CD4-positive, alpha-beta T cell treated with Interleukin-4 for 4 hours (primary cell): ENCODE data around the gene FLACC1.
"Not testable (repeated sequence)": the region's sequence is repeated elsewhere in the genome, so short reads cannot be mapped to it uniquely, and the experiment has no call there.

Experiments used
- DNase-seq: peaks from one replicate; pipeline ENCODE4 v3.0.0-alpha.2; 2020

FLACC1 gene

DNA sequence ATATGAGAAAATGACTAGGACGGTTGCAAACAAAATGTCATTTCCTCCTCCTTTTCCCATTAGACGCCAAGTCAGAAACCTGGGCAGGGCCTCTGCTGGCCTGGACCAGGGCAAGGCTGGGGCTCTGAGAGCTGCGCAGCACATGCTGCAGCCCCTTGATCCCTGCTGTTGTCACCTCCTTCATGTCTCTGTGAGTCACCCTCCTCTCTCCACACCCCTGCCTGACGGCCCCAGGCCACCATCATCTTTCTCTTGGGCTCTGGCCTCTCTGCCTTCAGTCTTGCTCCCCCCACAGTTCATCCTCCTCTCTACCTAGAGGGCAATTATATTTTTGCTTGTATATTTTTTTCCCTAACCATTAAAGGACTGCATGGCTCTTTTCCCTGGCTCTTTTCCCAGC is 10.0 kb downstream of the FLACC1 start:
- DNase-seq: no peak

DNA sequence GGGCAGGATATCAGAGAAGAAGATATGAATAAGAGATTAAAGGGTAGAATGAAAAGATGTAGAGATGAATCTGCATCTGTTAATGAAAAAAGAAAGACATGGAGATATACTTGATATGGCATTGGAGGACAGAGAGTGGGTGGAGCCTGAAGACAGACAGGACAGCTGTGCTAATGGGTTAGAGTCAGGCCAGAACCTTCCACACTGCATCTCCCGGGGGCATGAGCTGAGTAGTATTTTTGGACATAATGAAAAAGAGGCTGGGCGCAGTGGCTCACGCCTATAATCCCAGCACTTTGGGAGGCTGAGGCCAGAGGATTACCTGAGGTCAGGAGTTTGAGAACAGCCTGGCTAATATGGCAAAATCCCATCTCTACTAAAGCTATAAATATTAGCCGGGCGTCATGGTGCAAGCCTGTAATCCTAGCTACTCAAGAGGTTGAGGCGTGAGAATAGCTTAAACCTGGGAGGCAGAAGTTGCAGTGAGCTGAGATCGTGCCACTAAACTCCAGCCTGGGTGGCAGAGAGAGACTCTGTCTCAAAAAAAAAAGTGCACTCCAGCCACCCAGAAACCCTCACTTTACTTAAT is 11.4 kb downstream of the FLACC1 start:
- no peak for DNase-seq

DNA sequence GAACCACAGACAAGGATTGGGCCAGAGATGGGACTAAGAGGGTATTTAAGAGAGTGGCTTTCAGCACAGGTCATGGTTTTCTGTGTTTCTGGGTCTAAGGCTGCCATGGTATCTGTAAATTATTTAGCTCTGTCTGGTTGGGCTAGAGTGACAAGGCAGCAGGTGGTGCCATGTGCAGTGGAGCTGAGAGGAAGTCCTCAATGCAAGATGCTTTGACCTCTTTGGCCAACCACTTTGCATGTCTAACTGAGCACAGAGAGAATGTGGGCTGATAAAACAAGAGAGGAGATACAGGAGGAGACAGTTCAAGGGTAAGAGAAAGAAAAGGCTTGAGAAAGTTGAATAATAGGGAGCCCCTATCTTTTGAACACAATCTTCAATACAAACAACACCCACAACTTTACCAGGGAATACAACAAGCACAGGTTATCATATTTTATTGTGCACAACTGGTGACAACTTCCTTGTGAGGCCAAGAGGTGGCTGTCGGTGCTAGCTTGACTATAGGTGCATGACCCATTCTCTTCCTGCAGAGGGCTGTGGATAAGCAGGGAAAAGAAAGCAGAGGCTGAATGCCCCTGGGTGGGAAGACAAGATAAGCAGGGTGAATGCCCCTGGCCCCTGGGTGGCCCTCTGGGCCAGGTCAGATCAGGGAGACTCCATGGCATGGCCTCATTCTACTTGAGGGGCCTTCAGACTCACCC is 12.3 kb downstream of the FLACC1 start:
- DNase-seq: no peak

DNA sequence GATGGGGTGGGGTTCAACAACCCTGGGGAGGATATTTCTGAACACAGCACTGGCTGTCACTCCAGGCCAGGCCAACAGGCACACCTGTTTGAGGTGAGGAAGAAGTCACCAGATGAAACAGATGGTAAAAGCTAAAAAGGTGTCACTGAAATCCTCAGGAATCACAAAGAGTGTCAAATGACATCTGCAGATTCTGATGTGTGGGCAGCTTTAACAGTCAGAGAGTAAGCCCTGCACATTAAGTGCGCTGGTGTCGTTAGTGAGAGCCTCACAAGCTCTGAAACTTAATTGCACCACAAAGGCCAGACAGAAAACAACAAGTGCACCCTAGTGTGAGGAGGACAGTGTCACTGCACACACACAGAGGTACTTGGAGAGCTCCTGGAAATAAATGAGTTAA is 13.6 kb downstream of the FLACC1 start:
- DNase-seq: no peak

DNA sequence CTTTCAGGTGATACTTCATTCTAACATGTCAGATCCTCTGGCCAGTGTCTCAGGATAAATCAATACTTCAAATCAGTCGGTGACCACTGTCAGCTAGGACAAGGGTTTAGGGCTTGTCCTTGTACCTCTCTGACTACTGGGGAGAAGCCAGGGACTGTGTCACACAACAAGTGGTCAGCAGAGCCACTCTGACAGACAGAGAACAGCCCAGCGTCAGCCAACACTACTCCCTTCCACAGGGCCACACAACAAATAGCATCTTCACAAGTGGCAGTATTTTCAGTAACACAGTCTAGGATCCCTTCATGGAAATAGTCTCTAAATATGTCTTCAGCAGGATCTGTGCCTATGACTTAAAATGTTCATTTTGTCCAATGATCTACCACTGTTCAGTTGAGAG is 14.2 kb downstream of the FLACC1 start:
- DNase-seq: no peak

DNA sequence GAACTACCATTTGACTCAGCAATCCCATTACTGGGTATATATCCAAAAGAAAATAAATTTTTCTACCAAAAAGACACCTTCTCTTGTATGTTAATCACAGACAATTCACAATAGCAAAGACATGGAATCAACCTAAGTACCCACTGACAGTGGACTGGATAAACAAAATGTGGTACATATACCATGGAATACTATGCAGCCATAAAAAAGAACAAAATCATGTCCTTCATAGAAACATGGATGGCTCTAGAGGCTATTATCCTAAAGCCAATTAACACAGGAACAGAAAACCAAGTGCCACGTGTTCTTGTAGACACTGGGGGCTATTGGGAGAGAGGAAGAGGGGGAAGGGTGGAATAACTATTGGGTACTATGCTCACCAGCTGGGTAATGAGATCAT is 27.7 kb downstream of the FLACC1 start:
- no peak for DNase-seq

DNA sequence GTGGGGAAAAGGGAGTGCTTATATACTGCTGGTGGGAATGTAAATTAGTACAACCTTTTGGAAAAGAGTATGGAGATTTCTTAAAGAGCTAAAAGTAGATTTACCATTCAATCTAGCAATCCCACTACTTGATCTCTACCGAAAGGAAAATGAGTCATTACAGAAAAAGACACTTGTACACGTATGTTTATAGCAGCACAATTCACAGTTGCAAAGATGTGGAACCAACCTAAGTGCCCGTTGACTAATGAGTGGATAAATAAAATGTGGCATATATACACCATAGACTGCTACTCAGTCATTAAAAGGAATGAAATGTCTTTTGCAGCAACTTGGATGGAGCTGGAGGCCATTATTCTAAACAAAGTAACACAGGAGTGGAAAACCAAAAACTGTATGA is 29.5 kb downstream of the FLACC1 start:
- DNase-seq: no peak

DNA sequence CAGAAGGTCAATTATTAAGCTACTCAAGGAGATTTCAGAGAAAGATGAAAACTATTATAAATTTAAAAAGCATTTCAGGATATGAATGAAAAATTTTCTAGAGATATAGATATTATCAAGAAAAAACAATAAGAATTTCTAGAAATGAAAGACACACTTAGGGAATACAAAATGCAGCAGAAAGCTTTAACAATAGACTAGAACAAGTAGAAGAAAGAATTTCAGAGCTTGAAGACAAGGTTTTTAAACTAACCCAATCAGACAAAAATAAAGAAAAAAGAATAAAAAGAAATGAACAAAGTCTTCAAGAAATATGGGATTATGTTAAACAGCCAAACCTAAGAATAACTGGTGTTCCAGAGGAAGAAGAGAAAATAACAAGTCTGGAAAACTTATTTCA is 34.4 kb downstream of the FLACC1 start:
- no peak for DNase-seq

DNA sequence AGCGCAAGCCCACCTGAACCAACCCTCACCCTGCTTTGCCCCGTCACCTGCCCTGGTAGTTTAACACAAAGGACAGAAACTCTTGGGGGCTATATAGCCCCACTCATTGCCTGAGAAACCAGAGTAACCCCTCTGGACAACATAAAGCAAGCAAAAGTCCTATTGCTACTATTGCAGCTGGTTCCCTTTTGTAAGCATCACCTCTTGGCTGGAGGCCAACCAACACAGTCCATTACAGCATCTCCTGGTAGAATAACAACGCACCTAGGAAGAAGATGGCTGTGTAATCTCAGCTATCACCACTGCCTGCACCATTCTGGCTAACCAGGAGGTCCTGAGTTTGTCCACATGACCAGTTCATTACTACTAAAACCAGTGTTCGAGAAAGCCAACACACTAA is 36.4 kb downstream of the FLACC1 start:
- no peak for DNase-seq

DNA sequence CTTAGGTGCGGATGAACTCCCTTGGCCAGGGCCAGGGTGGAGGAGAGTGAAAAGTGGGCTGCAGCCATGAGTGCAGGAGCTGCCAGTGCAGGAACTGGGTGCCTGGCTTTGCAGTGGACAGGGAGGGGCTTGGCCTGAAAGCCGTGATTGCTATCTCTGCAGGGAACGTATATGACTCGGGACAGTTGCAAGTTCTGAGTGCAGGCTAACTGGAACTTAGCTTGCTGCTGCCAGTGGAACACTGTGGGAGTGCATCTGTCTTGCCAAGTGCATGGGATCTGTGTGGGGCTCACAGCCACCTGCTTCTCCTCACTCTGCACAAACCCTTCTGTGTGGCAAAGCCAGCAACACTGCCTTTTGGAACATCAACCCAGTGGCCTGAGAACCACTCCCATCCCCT is 36.9 kb downstream of the FLACC1 start:
- DNase-seq: no peak

DNA sequence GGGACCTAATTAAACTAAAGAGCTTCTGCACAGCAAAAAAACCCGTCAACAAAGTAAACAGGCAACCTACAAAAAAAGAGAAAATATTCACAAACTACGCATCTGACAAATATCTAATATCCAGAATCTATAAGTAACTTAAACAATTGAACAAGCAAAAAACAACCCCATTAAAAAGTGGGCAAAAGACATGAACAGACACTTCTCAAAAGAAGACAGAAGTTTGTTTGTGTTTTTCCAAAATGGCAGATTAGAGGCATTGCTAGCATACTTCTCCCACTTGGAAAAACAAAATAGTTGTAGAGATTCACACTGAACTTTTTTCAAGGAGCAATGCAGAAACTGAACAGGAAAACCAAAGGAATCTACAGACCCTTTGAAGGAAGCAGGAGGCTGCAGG is 37.6 kb downstream of the FLACC1 start:
- no peak for DNase-seq

DNA sequence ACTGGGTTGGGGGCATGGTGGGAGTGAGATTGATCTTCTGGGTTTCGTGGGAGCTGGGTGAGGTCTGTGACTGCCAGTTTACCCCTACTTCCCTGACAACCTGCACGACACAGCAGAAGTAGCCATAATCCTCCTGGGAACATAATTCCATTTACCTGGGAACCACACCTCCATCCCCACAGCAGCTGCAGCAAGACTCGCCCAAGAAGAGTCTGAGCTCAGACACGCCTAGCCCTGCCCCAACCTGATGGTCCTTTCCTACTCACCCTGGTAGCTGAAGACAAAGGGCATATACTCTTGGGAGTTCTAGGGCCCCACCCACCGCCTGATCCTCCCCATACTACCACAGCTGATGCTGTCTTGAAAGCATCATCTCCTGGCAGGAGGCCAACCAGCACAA is 43.8 kb downstream of the FLACC1 start:
- no peak for DNase-seq

DNA sequence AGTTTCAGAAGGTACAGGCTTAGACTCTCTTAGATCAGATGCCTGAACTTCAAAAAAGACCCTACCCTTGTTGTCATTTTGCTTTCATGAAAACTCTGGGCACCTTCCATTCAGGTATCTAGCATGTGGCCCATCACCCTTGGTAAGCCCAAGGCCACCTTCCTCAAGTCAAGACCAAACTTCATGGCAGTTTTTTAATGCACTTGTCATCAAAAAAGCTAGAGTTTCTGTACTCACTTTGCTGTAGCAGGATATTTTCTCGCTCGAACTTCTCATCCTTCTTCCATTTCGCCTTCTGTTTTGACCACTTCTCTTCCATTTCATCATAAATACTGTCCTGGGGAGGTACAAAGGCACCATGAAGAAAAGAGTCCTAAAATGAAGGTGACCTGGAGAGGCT is 48.2 kb downstream of the FLACC1 start:
- DNase-seq: no peak

DNA sequence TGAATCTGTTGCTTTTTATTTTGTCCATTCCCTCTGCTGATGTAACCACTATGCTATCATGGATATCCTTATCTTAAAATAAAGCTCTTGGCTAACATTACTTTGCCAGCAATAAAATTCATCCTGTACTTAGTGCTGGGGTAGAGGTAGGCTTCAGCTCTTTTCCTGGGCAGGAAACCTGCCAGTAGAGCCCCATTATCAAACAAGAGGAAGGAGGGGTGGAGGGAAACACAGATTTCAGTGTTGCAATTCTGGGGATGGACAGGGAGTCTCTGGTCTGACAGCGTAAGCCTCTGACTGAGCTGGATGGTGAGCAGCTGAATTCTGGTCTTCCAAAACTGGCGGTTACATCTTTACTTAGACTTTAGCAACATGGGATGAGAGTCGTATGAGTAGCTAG is 49.3 kb downstream of the FLACC1 start:
- no peak for DNase-seq

DNA sequence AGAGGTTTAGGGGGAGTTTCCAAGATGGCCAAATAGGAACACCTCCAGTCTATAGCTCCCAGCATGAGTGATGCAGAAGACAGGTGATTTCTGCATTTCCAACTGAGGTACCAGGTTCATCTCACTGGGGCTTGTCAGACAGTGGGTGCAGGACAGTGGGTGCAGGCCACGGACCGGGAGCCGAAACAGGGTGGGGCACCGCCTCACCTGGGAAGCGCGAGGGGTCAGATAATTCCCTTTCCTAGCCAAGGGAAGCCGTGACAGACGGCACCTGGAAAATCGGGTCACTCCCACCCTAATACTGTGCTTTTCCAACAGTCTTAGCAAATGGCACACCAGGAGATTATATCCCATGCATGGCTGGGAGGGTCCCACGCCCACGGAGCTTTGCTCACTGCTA is 57.2 kb downstream of the FLACC1 start:
- DNase-seq: not testable (repeated sequence)

DNA sequence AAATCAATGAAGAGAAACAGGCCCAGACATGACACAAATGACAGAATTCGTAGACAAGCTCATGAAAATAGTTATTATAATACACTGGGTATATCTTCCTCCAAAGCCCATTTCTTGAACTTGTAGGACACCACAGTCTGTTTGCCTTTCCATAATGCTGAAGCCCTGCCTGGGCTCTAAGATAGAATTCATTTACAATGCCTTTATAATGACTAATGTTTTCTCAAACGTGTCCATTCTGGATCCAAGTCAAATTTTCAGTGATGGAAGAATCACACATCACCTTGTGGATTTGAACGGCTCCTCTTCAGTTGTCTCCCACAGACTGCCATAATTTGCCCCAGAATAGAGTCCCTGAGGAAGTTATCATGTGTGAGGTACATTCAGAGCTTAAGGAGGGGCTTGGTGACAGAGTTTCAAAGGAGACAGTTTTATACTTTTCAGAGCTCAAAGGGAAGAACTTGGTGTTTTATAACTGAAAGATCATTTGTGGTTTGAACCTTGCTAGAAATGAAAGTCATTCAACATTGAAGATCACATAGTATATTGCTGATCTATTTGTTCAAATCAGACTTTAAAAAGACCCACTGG is 58.6 kb downstream of the FLACC1 start:
- no peak for DNase-seq

DNA sequence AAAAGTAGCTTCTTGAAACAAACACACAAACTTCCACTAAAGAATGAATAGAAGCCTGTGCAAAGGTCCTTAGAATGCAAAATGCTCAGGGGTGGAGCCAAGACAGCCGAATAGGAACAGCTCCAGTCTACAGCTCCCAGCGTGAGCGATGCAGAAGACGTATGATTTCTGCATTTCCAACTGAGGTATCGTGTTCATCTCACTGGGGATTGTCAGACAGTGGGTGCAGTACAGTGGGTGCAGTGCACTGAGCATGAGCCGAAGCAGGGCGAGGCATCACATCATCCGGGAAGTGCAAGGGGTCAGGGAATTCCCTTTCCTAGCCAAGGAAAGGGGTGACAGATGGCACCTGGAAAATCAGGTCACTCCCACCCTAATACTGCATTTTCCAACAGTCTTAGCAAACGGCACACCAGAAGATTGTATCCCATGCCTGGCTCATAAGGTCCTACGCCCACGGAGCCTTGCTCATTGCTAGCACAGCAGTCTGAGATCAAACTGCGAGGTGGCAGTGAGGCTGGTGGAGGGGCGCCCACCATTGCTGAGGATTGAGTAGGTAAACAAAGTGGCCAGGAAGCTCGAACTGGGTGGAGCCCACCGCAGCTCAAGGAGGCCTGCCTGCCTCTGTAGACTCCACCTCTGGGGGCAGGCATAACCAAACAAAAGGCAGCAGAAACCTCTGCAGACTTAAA is 66.5 kb downstream of the FLACC1 start:
- DNase-seq: not testable (repeated sequence)

DNA sequence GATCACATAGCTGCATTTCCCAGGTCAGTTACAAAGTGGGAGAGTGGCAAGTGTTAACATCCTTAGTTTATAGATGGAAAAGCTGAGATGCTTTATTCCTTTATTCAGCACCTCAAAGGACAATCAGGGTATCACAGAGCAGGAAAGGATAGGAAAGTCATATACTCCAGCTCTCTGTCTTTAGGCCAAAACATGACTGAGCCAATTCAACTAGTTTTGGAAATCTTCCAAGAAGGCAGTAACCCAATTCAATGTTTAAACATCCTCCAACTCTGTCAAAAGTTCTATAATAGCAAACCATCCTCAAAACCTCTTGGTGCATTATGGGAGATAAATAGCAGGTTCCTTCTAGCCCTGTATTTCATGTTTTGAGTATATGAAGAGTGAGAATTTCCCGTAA is 71.6 kb downstream of the FLACC1 start:
- no peak for DNase-seq

DNA sequence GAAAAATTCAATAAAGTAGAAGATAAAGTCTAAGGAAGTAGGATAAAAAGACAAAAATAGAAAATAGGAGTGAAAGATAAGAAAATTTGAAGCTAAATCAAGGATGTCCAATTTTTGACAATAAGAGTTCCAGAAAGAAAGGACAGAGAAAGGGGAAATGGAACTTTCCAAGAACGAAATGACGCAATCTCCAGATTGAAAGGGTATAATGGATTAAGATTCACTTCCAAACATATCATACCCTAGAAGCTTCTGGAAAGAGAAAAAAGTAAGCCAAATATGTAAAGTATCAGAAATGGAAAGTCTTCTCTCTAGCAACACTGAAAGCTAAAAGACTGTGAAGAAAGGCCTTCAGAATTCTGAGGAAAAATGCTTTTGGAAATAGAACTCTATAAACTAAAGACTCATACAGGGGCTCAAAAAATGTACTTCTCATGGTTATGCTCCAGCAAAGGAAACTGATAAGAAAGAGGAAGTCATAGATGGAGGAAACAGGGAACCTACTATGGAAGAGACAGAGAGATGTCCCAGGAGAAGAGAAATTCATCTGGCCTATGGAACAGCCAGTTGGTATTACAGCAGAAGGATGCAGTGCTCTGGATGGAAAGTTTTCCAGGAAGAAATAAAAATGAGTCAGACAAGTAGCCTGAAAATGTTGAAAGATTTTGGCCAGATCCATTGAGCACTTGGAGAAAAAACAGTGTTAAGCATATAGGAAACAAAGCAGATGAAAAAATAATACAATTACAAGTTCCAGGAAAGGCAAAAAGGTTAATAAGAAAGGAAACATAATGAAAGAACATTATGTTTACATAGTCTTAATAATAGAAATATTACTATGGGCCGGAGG is 76.7 kb downstream of the FLACC1 start:
- DNase-seq: no peak

DNA sequence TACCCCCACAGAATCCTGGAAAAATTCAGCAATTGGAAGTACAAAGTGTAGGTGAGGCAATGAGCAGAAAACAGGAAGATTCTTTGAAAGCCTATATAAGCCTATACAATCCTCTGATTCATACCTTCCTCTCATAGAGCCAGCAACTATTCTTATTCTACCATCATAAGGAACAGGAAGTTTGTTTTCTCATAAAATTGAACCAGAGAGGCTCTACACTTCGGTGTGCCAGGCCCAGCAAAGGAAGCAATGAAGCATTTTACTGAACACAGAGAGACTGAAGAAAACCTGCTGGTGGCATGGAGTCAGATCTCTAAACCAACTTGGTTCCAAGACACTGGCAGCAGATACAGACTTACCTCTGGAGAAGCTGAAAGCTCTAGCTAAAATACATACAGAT is 78.1 kb downstream of the FLACC1 start:
- DNase-seq: no peak

DNA sequence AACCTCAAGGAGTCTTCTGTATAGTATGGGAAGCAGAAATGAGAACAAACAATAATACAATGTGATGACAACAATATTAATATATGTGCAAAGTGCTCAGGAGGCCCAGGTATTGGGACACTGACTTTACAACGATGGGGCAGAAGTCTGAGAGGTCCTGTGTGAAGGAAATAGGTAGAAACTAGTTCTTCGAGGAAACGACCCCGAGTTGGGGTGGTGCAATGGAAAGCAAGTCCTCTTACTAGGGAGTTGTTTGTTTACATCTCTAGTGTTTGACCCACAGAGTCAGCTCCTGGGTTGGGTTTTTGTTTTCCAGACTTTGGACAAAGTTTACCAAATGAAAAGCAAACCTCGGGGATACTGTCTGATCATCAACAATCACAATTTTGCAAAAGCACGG is 80.6 kb downstream of the FLACC1 start:
- no peak for DNase-seq

DNA sequence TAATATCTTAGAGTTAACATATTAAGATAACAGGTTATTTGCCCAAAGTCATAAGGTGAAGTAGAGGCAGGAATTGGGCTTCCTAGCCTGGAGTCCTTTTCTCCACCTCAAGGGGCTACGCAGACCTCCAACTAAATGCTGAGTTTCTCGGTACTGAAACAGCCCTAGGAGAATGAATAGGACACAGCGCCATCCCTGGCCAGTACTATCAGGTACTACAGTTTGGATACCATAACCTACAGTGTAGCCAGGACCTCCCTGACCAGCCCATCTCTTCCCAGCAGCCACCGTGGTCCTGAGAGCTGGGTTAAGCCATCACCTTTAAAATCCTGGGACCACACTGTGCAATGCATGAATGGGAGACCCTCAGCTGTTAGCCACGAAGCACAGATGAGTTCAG is 81.2 kb downstream of the FLACC1 start:
- no peak for DNase-seq

DNA sequence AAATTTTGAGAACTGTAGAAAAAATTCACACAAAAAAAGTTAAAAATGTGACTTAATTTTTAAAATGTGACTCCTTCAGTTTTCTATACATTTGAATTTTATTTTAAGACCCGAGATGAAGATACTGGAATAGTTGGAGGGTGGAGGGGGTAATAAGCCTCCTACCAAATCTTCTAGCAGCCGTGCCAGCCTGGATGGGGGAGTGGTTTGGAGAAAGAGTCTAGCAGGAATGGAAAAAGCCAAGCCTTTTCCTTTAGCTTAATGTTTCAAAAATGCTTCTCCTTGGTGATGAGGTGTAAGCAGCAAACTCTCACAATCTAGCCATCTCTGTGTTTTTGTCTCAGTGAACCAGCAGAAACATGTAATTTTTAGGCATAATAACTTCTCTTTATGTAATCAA is 82.1 kb downstream of the FLACC1 start:
- no peak for DNase-seq
